GM23338 (cell line): ENCODE measurements around the gene FFAR3. TPM values are rescaled to one million over a fixed set of nuclear protein-coding genes. Genes with fewer than 3 reads are reported as not detected.
"Not testable (repeated sequence)": the region's sequence is repeated elsewhere in the genome, so short reads cannot be mapped to it uniquely, and the experiment has no call there.

ENCODE experiments used
- ATAC-seq: fragments of 200-7000 bp; cut with Tn5 transposase; 3 replicates; pipeline ENCODE4 v1.9.1; 2020
- DNase-seq: peaks from one replicate; pipeline ENCODE4 v3.0.0-alpha.2; 2015; ENCODE audit warnings: low spot score
- H2AFZ ChIP-seq: fragments of 200-600 bp; sonication (generic); 2 replicates; pipeline ENCODE4 v1.8.0; 2016; ENCODE audit warnings: antibody characterized with exemption, mild to moderate bottlenecking, moderate library complexity
- H3F3A ChIP-seq: fragments of 200-600 bp; sonication (generic); replicated peaks from 2 replicates; pipeline ENCODE4 v1.8.0; 2017; ENCODE audit warnings: antibody characterized with exemption, mixed run types, low read depth
- H3K27ac ChIP-seq: fragments of 200-600 bp; sonication (generic); 2 replicates; pipeline ENCODE4 v1.6.1; 2016; ENCODE audit warnings: low read depth
- H3K27me3 ChIP-seq: fragments of 200-600 bp; sonication (generic); 2 replicates; pipeline ENCODE4 v1.8.0; 2016; ENCODE audit warnings: mild to moderate bottlenecking, mixed run types, moderate library complexity; ENCODE audit not compliant: insufficient read depth
- H3K36me3 ChIP-seq: fragments of 200-600 bp; sonication (generic); 2 replicates; pipeline ENCODE4 v1.8.0; 2016; ENCODE audit warnings: mild to moderate bottlenecking; ENCODE audit not compliant: insufficient read depth
- H3K4me1 ChIP-seq: fragments of 200-600 bp; sonication (generic); 2 replicates; pipeline ENCODE4 v1.8.0; 2016; ENCODE audit warnings: mild to moderate bottlenecking, moderate library complexity; ENCODE audit not compliant: insufficient read depth
- H3K4me2 ChIP-seq: fragments of 200-600 bp; sonication (generic); 2 replicates; pipeline ENCODE4 v1.7.1; 2017; ENCODE audit warnings: mixed run types
- H3K4me3 ChIP-seq: fragments of 200-600 bp; sonication (generic); 2 replicates; pipeline ENCODE4 v1.6.1; 2016; ENCODE audit warnings: mixed run types
- H3K79me2 ChIP-seq: fragments of 200-600 bp; sonication (generic); replicated peaks from 2 replicates; pipeline ENCODE4 v1.8.0; 2017; ENCODE audit warnings: mild to moderate bottlenecking; ENCODE audit not compliant: insufficient read depth
- H3K9me2 ChIP-seq: fragments of 200-600 bp; sonication (generic); 2 replicates; pipeline ENCODE4 v1.8.0; 2017; ENCODE audit not compliant: insufficient read depth
- H4K20me1 ChIP-seq: fragments of 200-600 bp; sonication (generic); replicated peaks from 2 replicates; pipeline ENCODE4 v1.8.0; 2017; ENCODE audit warnings: mild to moderate bottlenecking; ENCODE audit not compliant: insufficient read depth
- H3K27ac Mint-ChIP-seq: 2 replicates; pipeline ENCODE4 v1.8.0; 2020; ENCODE audit warnings: inconsistent platforms, mild to moderate bottlenecking, moderate library complexity, mixed read lengths
- H3K27me3 Mint-ChIP-seq: 3 replicates; pipeline ENCODE4 v1.8.0; 2022; ENCODE audit warnings: low read depth, mild to moderate bottlenecking, moderate library complexity, mixed read lengths, inconsistent platforms; ENCODE audit not compliant: insufficient read depth, poor library complexity
- H3K36me3 Mint-ChIP-seq: 3 replicates; pipeline ENCODE4 v1.8.0; 2021; ENCODE audit warnings: low read depth, mild to moderate bottlenecking, inconsistent platforms, moderate library complexity, mixed read lengths
- H3K4me1 Mint-ChIP-seq: 3 replicates; pipeline ENCODE4 v1.8.0; 2020; ENCODE audit warnings: mild to moderate bottlenecking, inconsistent platforms, mixed read lengths
- H3K4me3 Mint-ChIP-seq: 3 replicates; pipeline ENCODE4 v1.8.0; 2021; ENCODE audit warnings: moderate library complexity, mild to moderate bottlenecking, inconsistent platforms, mixed read lengths
- H3K9me3 Mint-ChIP-seq: 3 replicates; pipeline ENCODE4 v1.8.0; 2020; ENCODE audit warnings: moderate library complexity, mild to moderate bottlenecking, inconsistent platforms, mixed read lengths
- EZH2 ChIP-seq: fragments of 200-600 bp; sonication (generic); IDR thresholded peaks from one replicate; pipeline ENCODE4 v1.8.0; 2017; ENCODE audit warnings: antibody characterized with exemption, mild to moderate bottlenecking, low read depth; ENCODE audit not compliant: unreplicated experiment
- EZH2phosphoT487 ChIP-seq: fragments of 200-600 bp; sonication (generic); IDR thresholded peaks from one replicate; pipeline ENCODE4 v1.8.1; 2018; ENCODE audit warnings: antibody characterized with exemption; ENCODE audit not compliant: unreplicated experiment
- polyA plus RNA-seq: library from polyadenylated mRNA; unstranded; fragments of >200 nt; fragmentation: Nextera tagmentation; extraction: Ambion mirVana; gene quantifications from 2 replicates; pipeline ENCODE4 v1.2.1, GENCODE V29; 2016
- total RNA-seq: library from RNA; depleted of rRNA; stranded (reverse); fragments of >200 nt; shearing (Covaris generic); gene quantifications from 2 replicates; pipeline ENCODE4 v1.2.3, GENCODE V29; 2014
- TF ChIP-seq, protein P1 (sequence below): fragments of 250-450 bp; sonication (Bioruptor Pico); IDR thresholded peaks from 2 replicates; pipeline ENCODE4 v1.5.0; 2020; ENCODE audit warnings: mild to moderate bottlenecking, moderate library complexity
- TF ChIP-seq, protein P2 (sequence below): IDR thresholded peaks from one replicate; pipeline ENCODE4 v1.6.1; 2018; ENCODE audit warnings: antibody characterized with exemption; ENCODE audit not compliant: unreplicated experiment

The FFAR3 gene
- total and polyA plus RNA-seq, 2 experiments from 2014 or later, result 0.35 TPM; not detected in 1

DNA sequence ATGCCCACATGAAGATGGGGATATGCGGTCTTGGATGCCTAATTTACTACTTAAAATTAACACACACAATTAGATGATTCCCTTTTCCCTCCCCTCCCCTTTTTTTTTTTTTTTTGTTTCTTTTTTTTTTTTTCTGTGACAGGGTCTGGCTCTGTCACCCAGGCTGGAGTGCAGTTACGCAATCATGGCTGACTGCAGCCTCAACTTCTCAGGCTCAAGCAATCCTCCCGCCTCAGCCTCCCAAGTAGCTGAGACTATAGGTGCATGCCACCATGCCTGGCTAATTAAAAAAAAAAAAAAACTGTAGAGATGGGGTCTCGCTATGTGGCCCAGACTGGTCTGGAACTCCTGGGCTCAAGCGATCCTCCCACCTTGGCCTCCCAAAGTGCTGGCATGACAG, 21.3 kb downstream of the FFAR3 start:
- H3K27me3 Mint-ChIP-seq, H3K4me1 Mint-ChIP-seq, H3K79me2 ChIP-seq, H3K27ac ChIP-seq, H3K9me2 ChIP-seq, H3K4me3 Mint-ChIP-seq, H3K36me3 ChIP-seq, H3K27me3 ChIP-seq, H3K4me1 ChIP-seq, H2AFZ ChIP-seq, H3K4me2 ChIP-seq, H3F3A ChIP-seq, H3K27ac Mint-ChIP-seq, H3K4me3 ChIP-seq, ATAC-seq, DNase-seq, H3K36me3 Mint-ChIP-seq, H4K20me1 ChIP-seq: not testable (repeated sequence)
- peaks cover 45% of the 10 kb centered on the region for H3K9me3 Mint-ChIP-seq

DNA sequence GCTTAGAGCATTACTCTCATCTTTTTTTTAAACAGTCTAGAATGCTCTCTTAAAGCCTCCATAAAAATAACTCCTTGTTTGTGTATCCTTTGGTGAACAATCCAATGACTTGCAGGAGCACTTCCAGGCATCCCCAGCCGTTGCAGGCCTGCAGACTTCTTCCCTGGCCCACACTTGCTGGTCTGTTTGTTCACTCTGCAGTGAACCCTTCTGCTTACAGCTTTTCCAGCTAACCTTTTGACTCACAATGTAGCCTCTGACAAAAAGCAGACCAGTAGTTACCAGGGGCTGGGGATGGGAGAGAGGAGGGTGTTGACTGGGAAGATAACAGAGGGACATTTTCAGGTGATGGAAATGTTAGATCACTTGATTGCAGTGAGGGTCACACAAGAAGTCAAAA, 21.7 kb downstream of the FFAR3 start:
- H3K4me2 ChIP-seq, result no peak overlapping the region
- H4K20me1 ChIP-seq, result no peaks in the 10 kb centered on the region
- H3K27me3 ChIP-seq, result no peaks in the 10 kb centered on the region
- H3K79me2 ChIP-seq, result no peaks in the 10 kb centered on the region
- H3K36me3 Mint-ChIP-seq, result peaks cover 6% of the 10 kb centered on the region; the same call in 2 of the 3 replicates
- H3K4me1 ChIP-seq, result peaks cover 6% of the 10 kb centered on the region
- no peak overlapping the region for H3K27ac ChIP-seq
- H3K9me2 ChIP-seq, result no peaks in the 10 kb centered on the region; the same call in 1 of the 2 replicates
- H2AFZ ChIP-seq, result no peak overlapping the region
- no peak overlapping the region for H3K4me3 ChIP-seq
- no peaks in the 10 kb centered on the region for H3K36me3 ChIP-seq
- ATAC-seq (no peak), DNase-seq (no peak)
- H3K27me3 Mint-ChIP-seq, result peaks cover 10% of the 10 kb centered on the region
- TF ChIP-seq EZH2phosphoT487 (no peak), EZH2 (no peak)
- TF ChIP-seq, protein P1, sequence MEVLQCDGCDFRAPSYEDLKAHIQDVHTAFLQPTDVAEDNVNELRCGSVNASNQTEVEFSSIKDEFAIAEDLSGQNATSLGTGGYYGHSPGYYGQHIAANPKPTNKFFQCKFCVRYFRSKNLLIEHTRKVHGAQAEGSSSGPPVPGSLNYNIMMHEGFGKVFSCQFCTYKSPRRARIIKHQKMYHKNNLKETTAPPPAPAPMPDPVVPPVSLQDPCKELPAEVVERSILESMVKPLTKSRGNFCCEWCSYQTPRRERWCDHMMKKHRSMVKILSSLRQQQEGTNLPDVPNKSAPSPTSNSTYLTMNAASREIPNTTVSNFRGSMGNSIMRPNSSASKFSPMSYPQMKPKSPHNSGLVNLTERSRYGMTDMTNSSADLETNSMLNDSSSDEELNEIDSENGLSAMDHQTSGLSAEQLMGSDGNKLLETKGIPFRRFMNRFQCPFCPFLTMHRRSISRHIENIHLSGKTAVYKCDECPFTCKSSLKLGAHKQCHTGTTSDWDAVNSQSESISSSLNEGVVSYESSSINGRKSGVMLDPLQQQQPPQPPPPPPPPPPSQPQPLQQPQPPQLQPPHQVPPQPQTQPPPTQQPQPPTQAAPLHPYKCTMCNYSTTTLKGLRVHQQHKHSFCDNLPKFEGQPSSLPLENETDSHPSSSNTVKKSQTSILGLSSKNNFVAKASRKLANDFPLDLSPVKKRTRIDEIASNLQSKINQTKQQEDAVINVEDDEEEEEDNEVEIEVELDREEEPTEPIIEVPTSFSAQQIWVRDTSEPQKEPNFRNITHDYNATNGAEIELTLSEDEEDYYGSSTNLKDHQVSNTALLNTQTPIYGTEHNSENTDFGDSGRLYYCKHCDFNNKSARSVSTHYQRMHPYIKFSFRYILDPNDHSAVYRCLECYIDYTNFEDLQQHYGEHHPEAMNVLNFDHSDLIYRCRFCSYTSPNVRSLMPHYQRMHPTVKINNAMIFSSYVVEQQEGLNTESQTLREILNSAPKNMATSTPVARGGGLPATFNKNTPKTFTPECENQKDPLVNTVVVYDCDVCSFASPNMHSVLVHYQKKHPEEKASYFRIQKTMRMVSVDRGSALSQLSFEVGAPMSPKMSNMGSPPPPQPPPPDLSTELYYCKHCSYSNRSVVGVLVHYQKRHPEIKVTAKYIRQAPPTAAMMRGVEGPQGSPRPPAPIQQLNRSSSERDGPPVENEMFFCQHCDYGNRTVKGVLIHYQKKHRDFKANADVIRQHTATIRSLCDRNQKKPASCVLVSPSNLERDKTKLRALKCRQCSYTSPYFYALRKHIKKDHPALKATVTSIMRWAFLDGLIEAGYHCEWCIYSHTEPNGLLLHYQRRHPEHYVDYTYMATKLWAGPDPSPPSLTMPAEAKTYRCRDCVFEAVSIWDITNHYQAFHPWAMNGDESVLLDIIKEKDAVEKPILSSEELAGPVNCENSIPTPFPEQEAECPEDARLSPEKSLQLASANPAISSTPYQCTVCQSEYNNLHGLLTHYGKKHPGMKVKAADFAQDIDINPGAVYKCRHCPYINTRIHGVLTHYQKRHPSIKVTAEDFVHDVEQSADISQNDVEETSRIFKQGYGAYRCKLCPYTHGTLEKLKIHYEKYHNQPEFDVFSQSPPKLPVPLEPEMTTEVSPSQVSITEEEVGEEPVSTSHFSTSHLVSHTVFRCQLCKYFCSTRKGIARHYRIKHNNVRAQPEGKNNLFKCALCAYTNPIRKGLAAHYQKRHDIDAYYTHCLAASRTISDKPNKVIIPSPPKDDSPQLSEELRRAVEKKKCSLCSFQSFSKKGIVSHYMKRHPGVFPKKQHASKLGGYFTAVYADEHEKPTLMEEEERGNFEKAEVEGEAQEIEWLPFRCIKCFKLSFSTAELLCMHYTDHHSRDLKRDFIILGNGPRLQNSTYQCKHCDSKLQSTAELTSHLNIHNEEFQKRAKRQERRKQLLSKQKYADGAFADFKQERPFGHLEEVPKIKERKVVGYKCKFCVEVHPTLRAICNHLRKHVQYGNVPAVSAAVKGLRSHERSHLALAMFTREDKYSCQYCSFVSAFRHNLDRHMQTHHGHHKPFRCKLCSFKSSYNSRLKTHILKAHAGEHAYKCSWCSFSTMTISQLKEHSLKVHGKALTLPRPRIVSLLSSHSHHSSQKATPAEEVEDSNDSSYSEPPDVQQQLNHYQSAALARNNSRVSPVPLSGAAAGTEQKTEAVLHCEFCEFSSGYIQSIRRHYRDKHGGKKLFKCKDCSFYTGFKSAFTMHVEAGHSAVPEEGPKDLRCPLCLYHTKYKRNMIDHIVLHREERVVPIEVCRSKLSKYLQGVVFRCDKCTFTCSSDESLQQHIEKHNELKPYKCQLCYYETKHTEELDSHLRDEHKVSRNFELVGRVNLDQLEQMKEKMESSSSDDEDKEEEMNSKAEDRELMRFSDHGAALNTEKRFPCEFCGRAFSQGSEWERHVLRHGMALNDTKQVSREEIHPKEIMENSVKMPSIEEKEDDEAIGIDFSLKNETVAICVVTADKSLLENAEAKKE (CRISPR knock-in tag), result no peak
- TF ChIP-seq, protein P2, sequence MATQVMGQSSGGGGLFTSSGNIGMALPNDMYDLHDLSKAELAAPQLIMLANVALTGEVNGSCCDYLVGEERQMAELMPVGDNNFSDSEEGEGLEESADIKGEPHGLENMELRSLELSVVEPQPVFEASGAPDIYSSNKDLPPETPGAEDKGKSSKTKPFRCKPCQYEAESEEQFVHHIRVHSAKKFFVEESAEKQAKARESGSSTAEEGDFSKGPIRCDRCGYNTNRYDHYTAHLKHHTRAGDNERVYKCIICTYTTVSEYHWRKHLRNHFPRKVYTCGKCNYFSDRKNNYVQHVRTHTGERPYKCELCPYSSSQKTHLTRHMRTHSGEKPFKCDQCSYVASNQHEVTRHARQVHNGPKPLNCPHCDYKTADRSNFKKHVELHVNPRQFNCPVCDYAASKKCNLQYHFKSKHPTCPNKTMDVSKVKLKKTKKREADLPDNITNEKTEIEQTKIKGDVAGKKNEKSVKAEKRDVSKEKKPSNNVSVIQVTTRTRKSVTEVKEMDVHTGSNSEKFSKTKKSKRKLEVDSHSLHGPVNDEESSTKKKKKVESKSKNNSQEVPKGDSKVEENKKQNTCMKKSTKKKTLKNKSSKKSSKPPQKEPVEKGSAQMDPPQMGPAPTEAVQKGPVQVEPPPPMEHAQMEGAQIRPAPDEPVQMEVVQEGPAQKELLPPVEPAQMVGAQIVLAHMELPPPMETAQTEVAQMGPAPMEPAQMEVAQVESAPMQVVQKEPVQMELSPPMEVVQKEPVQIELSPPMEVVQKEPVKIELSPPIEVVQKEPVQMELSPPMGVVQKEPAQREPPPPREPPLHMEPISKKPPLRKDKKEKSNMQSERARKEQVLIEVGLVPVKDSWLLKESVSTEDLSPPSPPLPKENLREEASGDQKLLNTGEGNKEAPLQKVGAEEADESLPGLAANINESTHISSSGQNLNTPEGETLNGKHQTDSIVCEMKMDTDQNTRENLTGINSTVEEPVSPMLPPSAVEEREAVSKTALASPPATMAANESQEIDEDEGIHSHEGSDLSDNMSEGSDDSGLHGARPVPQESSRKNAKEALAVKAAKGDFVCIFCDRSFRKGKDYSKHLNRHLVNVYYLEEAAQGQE, result no peak
- H3K4me1 Mint-ChIP-seq, result peaks cover 10% of the 10 kb centered on the region
- H3F3A ChIP-seq, result no peaks in the 10 kb centered on the region
- no peak overlapping the region for H3K27ac Mint-ChIP-seq
- H3K9me3 Mint-ChIP-seq, result peaks cover 49% of the 10 kb centered on the region
- H3K4me3 Mint-ChIP-seq, result no peak overlapping the region
